SU-DHL-6 (cell line): ENCODE results near the gene TTYH3.

ENCODE experiments used
- H2AFZ ChIP-seq: fragments of 200-600 bp; sonication (generic); 2 replicates; pipeline ENCODE4 v1.6.1; 2014; ENCODE audit warnings: low read depth, mild to moderate bottlenecking, moderate library complexity, mixed read lengths, antibody characterized with exemption, low read length; ENCODE audit not compliant: severe bottlenecking
- H3F3A ChIP-seq: fragments of 200-600 bp; shearing (Covaris generic); 2 replicates; pipeline ENCODE4 v1.6.0; 2016; ENCODE audit warnings: antibody characterized with exemption, mild to moderate bottlenecking; ENCODE audit not compliant: insufficient read depth
- H3K27ac ChIP-seq: fragments of 200-600 bp; sonication (generic); 2 replicates; pipeline ENCODE4 v1.5.1; 2016; ENCODE audit warnings: low read depth, mild to moderate bottlenecking, low read length, moderate library complexity, mixed read lengths
- H3K27me3 ChIP-seq: fragments of 200-600 bp; sonication (generic), shearing (Covaris generic); 2 replicates; pipeline ENCODE4 v1.6.0; 2014; ENCODE audit warnings: mild to moderate bottlenecking, low read length
- H3K36me3 ChIP-seq: fragments of 200-600 bp; sonication (generic); 2 replicates; pipeline ENCODE4 v1.6.1; 2014; ENCODE audit warnings: mild to moderate bottlenecking, low read length, mixed read lengths
- H3K4me2 ChIP-seq: fragments of 300-600, 200-600 bp; shearing (Covaris generic), sonication (generic); 2 replicates; pipeline ENCODE4 v1.6.0; 2014; ENCODE audit warnings: low read length, low read depth, mild to moderate bottlenecking; ENCODE audit not compliant: poor library complexity, severe bottlenecking
- H3K4me3 ChIP-seq: fragments of 200-600 bp; sonication (generic); 2 replicates; pipeline ENCODE4 v1.5.1; 2014; ENCODE audit warnings: antibody characterized with exemption, low read length, mild to moderate bottlenecking, mixed read lengths; ENCODE audit not compliant: insufficient read depth, poor library complexity, severe bottlenecking
- H3K79me2 ChIP-seq: fragments of 200-600 bp; sonication (generic); 2 replicates; pipeline ENCODE4 v1.6.1; 2014; ENCODE audit warnings: mild to moderate bottlenecking, low read length, moderate library complexity; ENCODE audit not compliant: insufficient read depth
- H3K9ac ChIP-seq: fragments of 200-600 bp; sonication (generic); 2 replicates; pipeline ENCODE4 v1.7.0; 2014; ENCODE audit warnings: mild to moderate bottlenecking, low read length
- H3K9me2 ChIP-seq: fragments of 200-600 bp; sonication (generic); replicated peaks from 2 replicates; pipeline ENCODE4 v1.6.1; 2014; ENCODE audit warnings: low read length; ENCODE audit not compliant: insufficient read depth
- H3K9me3 ChIP-seq: fragments of 200-600 bp; sonication (generic); 2 replicates; pipeline ENCODE4 v1.6.1; 2014; ENCODE audit warnings: low read length, mixed read lengths; ENCODE audit not compliant: insufficient read depth
- H4K20me1 ChIP-seq: fragments of 200-600 bp; sonication (generic); 2 replicates; pipeline ENCODE4 v1.6.1; 2014; ENCODE audit warnings: low read depth, mild to moderate bottlenecking, antibody characterized with exemption, low read length, moderate library complexity, mixed read lengths
- EZH2phosphoT487 ChIP-seq: fragments of 200-600 bp; sonication (generic), shearing (Covaris generic); conservative IDR thresholded peaks from 2 replicates; pipeline ENCODE4 v1.6.1; 2018; ENCODE audit warnings: mild to moderate bottlenecking, antibody characterized with exemption, low read length, moderate library complexity, mixed read lengths
- TF ChIP-seq, protein P1 (sequence below): fragments of 200-600 bp; sonication (generic); IDR thresholded peaks from one replicate; pipeline ENCODE4 v1.5.1; 2017; ENCODE audit warnings: antibody characterized with exemption, mild to moderate bottlenecking, low read length, moderate library complexity; ENCODE audit not compliant: insufficient read depth, poor library complexity, severe bottlenecking

TTYH3 gene

GRCh38 chr7:2665359-2665791 is 33.6 kb downstream of the TTYH3 start:
- Histone ChIP-seq H2AFZ (no peak overlapping the region), H3K27ac (no peak overlapping the region), H3K27me3 (no peaks in the 10 kb centered on the region), H4K20me1 (no peaks in the 10 kb centered on the region), H3K4me2 (no peak overlapping the region), H3K9ac (no peak overlapping the region), H3K4me3 (no peak overlapping the region), H3K9me3 (no peaks in the 10 kb centered on the region), H3K79me2 (no peaks in the 10 kb centered on the region), H3K36me3 (no peaks in the 10 kb centered on the region), H3K9me2 (no peaks in the 10 kb centered on the region), H3F3A (no peaks in the 10 kb centered on the region)
- no peak for TF ChIP-seq EZH2phosphoT487
- TF ChIP-seq, protein P1, sequence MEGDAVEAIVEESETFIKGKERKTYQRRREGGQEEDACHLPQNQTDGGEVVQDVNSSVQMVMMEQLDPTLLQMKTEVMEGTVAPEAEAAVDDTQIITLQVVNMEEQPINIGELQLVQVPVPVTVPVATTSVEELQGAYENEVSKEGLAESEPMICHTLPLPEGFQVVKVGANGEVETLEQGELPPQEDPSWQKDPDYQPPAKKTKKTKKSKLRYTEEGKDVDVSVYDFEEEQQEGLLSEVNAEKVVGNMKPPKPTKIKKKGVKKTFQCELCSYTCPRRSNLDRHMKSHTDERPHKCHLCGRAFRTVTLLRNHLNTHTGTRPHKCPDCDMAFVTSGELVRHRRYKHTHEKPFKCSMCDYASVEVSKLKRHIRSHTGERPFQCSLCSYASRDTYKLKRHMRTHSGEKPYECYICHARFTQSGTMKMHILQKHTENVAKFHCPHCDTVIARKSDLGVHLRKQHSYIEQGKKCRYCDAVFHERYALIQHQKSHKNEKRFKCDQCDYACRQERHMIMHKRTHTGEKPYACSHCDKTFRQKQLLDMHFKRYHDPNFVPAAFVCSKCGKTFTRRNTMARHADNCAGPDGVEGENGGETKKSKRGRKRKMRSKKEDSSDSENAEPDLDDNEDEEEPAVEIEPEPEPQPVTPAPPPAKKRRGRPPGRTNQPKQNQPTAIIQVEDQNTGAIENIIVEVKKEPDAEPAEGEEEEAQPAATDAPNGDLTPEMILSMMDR, result no peak

DNA sequence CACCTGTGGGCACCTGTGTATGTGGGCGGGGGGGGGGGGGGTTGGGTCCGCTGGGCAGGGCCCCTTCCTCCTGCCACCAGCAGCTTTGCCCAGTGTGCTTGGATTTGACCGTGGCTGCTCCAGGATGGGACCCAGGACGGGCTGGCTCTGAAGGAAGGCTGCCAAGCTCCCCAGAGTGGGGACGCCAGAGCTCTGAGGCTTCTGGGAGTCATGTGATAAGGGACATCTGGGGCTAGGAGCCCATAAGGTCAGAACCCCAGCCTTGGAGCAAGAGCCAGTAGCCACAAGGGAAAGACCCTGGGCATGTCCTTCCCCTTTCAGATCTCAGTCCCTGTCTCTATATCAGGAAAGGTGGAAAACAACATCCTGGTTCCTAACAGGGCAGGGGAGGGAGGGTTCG is 34.4 kb downstream of the TTYH3 start:
- Histone ChIP-seq H3K27me3 (no peaks in the 10 kb centered on the region), H3K4me2 (no peak overlapping the region), H3K9ac (no peak overlapping the region), H3K79me2 (no peaks in the 10 kb centered on the region), H4K20me1 (no peaks in the 10 kb centered on the region), H3K9me3 (no peaks in the 10 kb centered on the region), H3F3A (no peaks in the 10 kb centered on the region), H3K9me2 (no peaks in the 10 kb centered on the region), H3K27ac (no peak overlapping the region), H3K4me3 (no peak overlapping the region), H2AFZ (no peak overlapping the region), H3K36me3 (no peaks in the 10 kb centered on the region)
- TF ChIP-seq EZH2phosphoT487, result no peak
- TF ChIP-seq, protein P1, result no peak

DNA sequence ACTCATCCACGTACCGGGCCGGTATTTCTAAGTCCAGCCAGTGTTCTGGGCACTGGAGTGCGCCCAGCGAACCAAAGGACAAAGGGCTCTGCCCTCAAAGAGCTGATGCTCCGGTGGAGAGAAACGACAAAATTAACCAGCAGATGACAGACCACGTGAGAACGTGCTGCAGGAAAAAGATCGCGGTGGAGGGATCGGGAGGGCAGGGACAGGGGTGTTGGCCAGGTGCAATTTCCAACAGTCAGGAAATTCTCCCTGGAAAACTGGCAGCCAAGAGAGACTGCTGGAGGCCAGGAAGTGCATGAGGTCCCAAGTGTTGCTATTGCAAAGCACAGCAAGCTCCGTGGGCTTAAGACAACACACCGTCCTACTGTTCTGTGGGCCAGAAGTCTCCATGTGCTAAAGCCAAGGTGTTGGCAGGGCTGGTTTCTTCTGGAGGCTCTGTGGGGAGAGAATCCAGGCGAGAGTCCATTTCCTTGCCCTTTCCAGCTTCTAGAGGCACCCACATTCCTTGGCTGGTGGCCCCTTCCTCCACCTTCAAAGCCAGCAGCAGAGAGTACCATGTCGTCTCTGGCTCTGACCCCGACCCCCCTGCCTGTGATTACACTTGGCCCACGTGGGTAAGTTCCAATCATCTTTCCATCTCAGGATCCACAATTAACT is 34.9 kb downstream of the TTYH3 start:
- no peak overlapping the region for H3K4me3 ChIP-seq
- no peak overlapping the region for H2AFZ ChIP-seq
- no peaks in the 10 kb centered on the region for H4K20me1 ChIP-seq
- no peak overlapping the region for H3K27ac ChIP-seq
- no peaks in the 10 kb centered on the region for H3K27me3 ChIP-seq
- no peaks in the 10 kb centered on the region for H3F3A ChIP-seq
- no peaks in the 10 kb centered on the region for H3K79me2 ChIP-seq
- H3K9ac ChIP-seq, result no peak overlapping the region
- TF ChIP-seq EZH2phosphoT487, result no peak
- TF ChIP-seq, protein P1, result no peak
- no peaks in the 10 kb centered on the region for H3K9me3 ChIP-seq
- no peak overlapping the region for H3K4me2 ChIP-seq
- H3K36me3 ChIP-seq, result no peaks in the 10 kb centered on the region
- H3K9me2 ChIP-seq, result no peaks in the 10 kb centered on the region
